DOHH2 (cell line): ENCODE results near the gene PLB1.

Experiments
- H3F3A ChIP-seq: fragments of 200-600 bp; sonication (generic), shearing (Covaris generic); 2 replicates; pipeline ENCODE4 v1.6.0; 2016; ENCODE audit warnings: antibody characterized with exemption, mild to moderate bottlenecking; ENCODE audit not compliant: control insufficient read depth, insufficient read depth
- H3K27ac ChIP-seq: fragments of 200-600 bp; sonication (generic); 2 replicates; pipeline ENCODE4 v1.5.1; 2014; ENCODE audit warnings: low read depth, mild to moderate bottlenecking, low read length, moderate library complexity
- H3K27me3 ChIP-seq: fragments of 200-600 bp; sonication (generic); 2 replicates; pipeline ENCODE4 v1.6.1; 2014; ENCODE audit warnings: mild to moderate bottlenecking, low read length, mixed read lengths; ENCODE audit not compliant: control insufficient read depth
- H3K36me3 ChIP-seq: fragments of 200-600 bp; sonication (generic); 2 replicates; pipeline ENCODE4 v1.6.1; 2014; ENCODE audit warnings: mild to moderate bottlenecking, low read length, moderate library complexity, mixed read lengths; ENCODE audit not compliant: control insufficient read depth
- H3K4me1 ChIP-seq: fragments of 200-600 bp; sonication (generic); 2 replicates; pipeline ENCODE4 v1.6.1; 2014; ENCODE audit warnings: mild to moderate bottlenecking, low read length, mixed read lengths; ENCODE audit not compliant: control insufficient read depth
- H3K4me2 ChIP-seq: fragments of 200-600 bp; sonication (generic); 2 replicates; pipeline ENCODE4 v1.6.0; 2014; ENCODE audit warnings: mild to moderate bottlenecking, low read length, moderate library complexity
- H3K4me3 ChIP-seq: fragments of 200-600 bp; sonication (generic); 2 replicates; pipeline ENCODE4 v1.5.1; 2014; ENCODE audit warnings: mild to moderate bottlenecking, low read length, mixed read lengths
- H3K79me2 ChIP-seq: fragments of 200-600 bp; sonication (generic); 2 replicates; pipeline ENCODE4 v1.6.1; 2014; ENCODE audit warnings: mild to moderate bottlenecking, low read length, mixed read lengths; ENCODE audit not compliant: control insufficient read depth
- H3K9me2 ChIP-seq: fragments of 200-600 bp; sonication (generic); replicated peaks from 2 replicates; pipeline ENCODE4 v1.6.1; 2014; ENCODE audit warnings: mild to moderate bottlenecking, low read length, mixed read lengths; ENCODE audit not compliant: control insufficient read depth
- H3K9me3 ChIP-seq: fragments of 200-600 bp; sonication (generic); 2 replicates; pipeline ENCODE4 v1.6.1; 2014; ENCODE audit warnings: antibody characterized with exemption, low read length, mixed read lengths; ENCODE audit not compliant: control insufficient read depth, insufficient read depth
- H4K20me1 ChIP-seq: fragments of 200-600 bp; sonication (generic); 2 replicates; pipeline ENCODE4 v1.6.0; 2014; ENCODE audit warnings: low read depth, mild to moderate bottlenecking, antibody characterized with exemption, low read length, moderate library complexity; ENCODE audit not compliant: control insufficient read depth, insufficient read depth
- EZH2phosphoT487 ChIP-seq: fragments of 200-600 bp; sonication (generic); IDR thresholded peaks from 2 replicates; pipeline ENCODE4 v1.6.1; 2017; ENCODE audit warnings: borderline replicate concordance, mild to moderate bottlenecking, antibody characterized with exemption, low read length, moderate library complexity, mixed read lengths
- TF ChIP-seq, protein P1 (sequence below): fragments of 200-600 bp; sonication (generic); IDR thresholded peaks from one replicate; pipeline ENCODE4 v1.5.1; 2014; ENCODE audit warnings: antibody characterized with exemption, mild to moderate bottlenecking, low read depth, low read length; ENCODE audit not compliant: poor library complexity, severe bottlenecking

PLB1 gene

DNA sequence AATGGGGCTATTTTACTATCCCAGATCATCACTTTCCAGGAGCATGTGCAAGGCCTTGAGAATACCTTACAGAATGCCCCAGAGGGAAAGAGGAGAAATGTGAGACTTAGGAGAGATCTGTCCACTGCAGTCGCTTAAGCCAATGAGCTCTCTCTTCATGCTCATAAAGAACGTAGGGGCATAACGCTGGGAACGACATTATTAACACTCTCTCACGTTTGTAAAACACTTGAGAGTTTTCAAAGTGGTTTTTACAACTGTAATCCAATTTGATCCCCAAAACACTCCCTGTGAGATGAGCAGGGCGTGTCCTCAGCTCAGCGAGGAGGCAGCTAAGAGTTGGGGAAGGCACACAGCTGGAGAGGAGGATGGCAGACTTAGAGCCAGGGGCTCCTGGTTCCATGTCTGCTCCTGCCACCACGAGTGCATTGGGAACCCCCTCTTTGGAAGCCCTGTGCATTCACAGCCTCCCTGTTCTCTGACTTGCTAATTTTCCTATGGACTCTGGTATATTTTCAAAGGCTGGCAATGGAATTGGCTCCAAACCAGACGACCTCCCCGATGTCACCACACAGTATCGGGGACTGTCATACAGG, 97.4 kb downstream of the PLB1 start:
- Histone ChIP-seq H3K4me3 (no peak overlapping the region), H3F3A (no peaks in the 10 kb centered on the region), H3K9me3 (no peaks in the 10 kb centered on the region), H3K9me2 (no peaks in the 10 kb centered on the region), H3K27me3 (no peaks in the 10 kb centered on the region), H3K4me1 (peaks cover 3% of the 10 kb centered on the region), H4K20me1 (no peaks in the 10 kb centered on the region), H3K36me3 (no peaks in the 10 kb centered on the region), H3K79me2 (no peaks in the 10 kb centered on the region), H3K4me2 (no peak overlapping the region), H3K27ac (no peak overlapping the region)
- TF ChIP-seq, protein P1, sequence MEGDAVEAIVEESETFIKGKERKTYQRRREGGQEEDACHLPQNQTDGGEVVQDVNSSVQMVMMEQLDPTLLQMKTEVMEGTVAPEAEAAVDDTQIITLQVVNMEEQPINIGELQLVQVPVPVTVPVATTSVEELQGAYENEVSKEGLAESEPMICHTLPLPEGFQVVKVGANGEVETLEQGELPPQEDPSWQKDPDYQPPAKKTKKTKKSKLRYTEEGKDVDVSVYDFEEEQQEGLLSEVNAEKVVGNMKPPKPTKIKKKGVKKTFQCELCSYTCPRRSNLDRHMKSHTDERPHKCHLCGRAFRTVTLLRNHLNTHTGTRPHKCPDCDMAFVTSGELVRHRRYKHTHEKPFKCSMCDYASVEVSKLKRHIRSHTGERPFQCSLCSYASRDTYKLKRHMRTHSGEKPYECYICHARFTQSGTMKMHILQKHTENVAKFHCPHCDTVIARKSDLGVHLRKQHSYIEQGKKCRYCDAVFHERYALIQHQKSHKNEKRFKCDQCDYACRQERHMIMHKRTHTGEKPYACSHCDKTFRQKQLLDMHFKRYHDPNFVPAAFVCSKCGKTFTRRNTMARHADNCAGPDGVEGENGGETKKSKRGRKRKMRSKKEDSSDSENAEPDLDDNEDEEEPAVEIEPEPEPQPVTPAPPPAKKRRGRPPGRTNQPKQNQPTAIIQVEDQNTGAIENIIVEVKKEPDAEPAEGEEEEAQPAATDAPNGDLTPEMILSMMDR, result no peak
- TF ChIP-seq EZH2phosphoT487, result no peak

DNA sequence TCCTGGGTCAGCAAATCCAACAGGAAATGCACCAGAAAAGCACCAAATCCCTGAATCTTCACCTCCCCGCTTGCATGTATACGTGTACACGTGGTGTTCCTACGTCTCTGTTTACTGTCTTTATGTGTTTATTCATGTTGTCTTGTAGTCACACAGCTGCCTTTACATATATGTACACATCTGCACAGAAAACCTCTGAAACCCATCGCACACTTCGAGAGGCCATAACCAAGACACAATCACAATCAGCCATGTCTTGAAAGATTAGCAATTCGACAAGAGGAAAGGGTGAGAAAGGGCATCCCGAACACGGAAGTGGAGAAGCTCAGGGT, 98.1 kb downstream of the PLB1 start:
- H3K27me3 ChIP-seq, result no peaks in the 10 kb centered on the region
- no peak overlapping the region for H3K4me3 ChIP-seq
- H3K9me3 ChIP-seq, result no peaks in the 10 kb centered on the region
- H3K36me3 ChIP-seq, result no peaks in the 10 kb centered on the region
- no peaks in the 10 kb centered on the region for H4K20me1 ChIP-seq
- H3K4me2 ChIP-seq, result 0 out of 2 replicates have a peak overlapping the region, but pooled peaks have one; percentile 34
- H3K4me1 ChIP-seq, result peaks cover 3% of the 10 kb centered on the region
- TF ChIP-seq, protein P1, result no peak
- no peaks in the 10 kb centered on the region for H3F3A ChIP-seq
- no peaks in the 10 kb centered on the region for H3K9me2 ChIP-seq
- H3K79me2 ChIP-seq, result no peaks in the 10 kb centered on the region
- H3K27ac ChIP-seq, result no peak overlapping the region

DNA sequence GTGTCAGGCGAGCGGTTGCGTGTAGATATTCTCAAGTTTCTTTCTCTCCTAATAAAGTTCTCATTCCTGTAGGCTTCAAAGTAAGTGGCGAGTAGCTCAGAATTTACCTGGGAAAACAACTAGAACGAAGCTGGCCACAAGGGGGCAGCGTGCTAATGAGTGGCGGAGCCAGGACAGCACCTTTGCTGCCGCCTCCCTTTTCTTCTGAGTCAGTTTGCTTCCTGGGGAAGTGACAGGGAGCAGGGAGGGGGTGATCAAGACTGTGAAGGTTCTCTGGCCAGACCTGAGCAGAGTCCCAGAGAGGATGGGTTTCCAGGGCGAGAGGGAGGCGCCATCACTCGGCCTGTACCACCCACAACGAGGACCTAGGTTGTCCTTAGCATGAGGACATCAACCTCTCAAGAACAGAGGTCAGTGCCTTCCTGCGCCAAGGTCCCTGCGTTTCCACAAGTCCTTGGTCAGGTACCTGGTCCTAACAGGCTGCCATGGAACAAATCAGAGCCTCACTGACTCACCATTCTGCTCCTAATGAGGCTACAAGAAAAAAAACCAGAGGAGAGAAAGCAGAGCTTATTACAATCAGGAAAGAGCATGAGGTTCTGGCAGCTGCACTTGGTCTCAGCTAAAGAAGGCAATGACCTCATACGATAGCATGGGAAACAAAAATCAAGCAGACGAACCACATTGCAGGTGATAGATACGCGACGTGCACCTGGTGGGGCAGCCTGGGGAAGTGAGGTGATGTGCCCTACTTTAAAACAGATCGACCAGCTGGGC, 98.7 kb downstream of the PLB1 start:
- H3K9me2 ChIP-seq, result no peaks in the 10 kb centered on the region
- H3K36me3 ChIP-seq, result no peaks in the 10 kb centered on the region
- H3K27me3 ChIP-seq, result no peaks in the 10 kb centered on the region
- no peaks in the 10 kb centered on the region for H3K9me3 ChIP-seq
- H3K27ac ChIP-seq, result no peak overlapping the region
- H3K4me1 ChIP-seq, result peaks cover 3% of the 10 kb centered on the region
- H4K20me1 ChIP-seq, result no peaks in the 10 kb centered on the region
- peak overlapping the region; percentile 34; the same call in 1 of the 2 replicates for H3K4me2 ChIP-seq
- no peaks in the 10 kb centered on the region for H3K79me2 ChIP-seq
- no peaks in the 10 kb centered on the region for H3F3A ChIP-seq
- TF ChIP-seq, protein P1, result peak; percentile 94
- TF ChIP-seq EZH2phosphoT487, result no peak
- no peak overlapping the region for H3K4me3 ChIP-seq
